ENCODE results near the gene NFATC2.

Gene NFATC2

DNA sequence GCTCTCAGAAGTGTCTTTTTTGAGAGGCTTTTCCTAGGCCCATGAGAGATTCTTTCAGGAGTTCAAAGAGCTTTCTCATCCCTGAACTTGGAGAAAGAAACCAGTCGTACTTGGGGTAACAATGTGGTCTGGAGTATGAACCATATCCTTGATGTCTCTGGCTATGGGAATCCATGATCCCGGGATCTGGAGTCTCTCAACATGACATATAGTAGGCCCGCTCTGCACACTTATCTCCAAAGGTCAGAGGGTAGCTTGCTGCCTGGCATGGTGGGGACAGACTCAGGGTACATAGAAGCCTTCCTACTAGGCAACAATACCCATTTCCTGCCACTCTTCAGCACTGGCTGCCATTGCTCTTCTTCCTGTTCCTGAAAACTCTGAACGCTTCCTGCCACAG, 42.2 kb upstream of the NFATC2 start:
- TF ChIP-seq, protein P1, sequence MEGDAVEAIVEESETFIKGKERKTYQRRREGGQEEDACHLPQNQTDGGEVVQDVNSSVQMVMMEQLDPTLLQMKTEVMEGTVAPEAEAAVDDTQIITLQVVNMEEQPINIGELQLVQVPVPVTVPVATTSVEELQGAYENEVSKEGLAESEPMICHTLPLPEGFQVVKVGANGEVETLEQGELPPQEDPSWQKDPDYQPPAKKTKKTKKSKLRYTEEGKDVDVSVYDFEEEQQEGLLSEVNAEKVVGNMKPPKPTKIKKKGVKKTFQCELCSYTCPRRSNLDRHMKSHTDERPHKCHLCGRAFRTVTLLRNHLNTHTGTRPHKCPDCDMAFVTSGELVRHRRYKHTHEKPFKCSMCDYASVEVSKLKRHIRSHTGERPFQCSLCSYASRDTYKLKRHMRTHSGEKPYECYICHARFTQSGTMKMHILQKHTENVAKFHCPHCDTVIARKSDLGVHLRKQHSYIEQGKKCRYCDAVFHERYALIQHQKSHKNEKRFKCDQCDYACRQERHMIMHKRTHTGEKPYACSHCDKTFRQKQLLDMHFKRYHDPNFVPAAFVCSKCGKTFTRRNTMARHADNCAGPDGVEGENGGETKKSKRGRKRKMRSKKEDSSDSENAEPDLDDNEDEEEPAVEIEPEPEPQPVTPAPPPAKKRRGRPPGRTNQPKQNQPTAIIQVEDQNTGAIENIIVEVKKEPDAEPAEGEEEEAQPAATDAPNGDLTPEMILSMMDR (conservative IDR thresholded peaks at IDR 0.05; ENCODE audit: low read length), result no peak
- TF ChIP-seq EZH2phosphoT487 (IDR thresholded peaks at IDR 0.05; ENCODE audit: borderline replicate concordance), result no peak
- H3K4me1 ChIP-seq (ENCODE audit: insufficient read depth, low read length, poor library complexity, severe bottlenecking), result peaks cover 10% of the 10 kb centered on the region
- H3K36me3 ChIP-seq (ENCODE audit: insufficient read depth, low read length), result no peaks in the 10 kb centered on the region
- H3K27me3 ChIP-seq (ENCODE audit: insufficient read depth, low read length, poor library complexity, severe bottlenecking), result no peaks in the 10 kb centered on the region
- peak overlapping the region; percentile 21 for H3K4me2 ChIP-seq (ENCODE audit: low read depth, low read length, poor library complexity, severe bottlenecking)
- H3K9ac ChIP-seq (ENCODE audit: low read depth, low read length, poor library complexity, severe bottlenecking), result no peak overlapping the region
- H4K20me1 ChIP-seq (ENCODE audit: insufficient read depth, low read length, poor library complexity, severe bottlenecking), result no peaks in the 10 kb centered on the region
- H3K9me2 ChIP-seq (replicated peaks; ENCODE audit: low read depth, low read length), result no peaks in the 10 kb centered on the region
- H3F3A ChIP-seq (ENCODE audit: low read depth), result no peaks in the 10 kb centered on the region
- peak overlapping the region; percentile 59 for H2AFZ ChIP-seq (ENCODE audit: low read length)
- H3K79me2 ChIP-seq (ENCODE audit: insufficient read depth, low read length), result no peaks in the 10 kb centered on the region
- no peaks in the 10 kb centered on the region for H3K9me3 ChIP-seq (ENCODE audit: insufficient read depth, low read depth, low read length)
- peak overlapping the region; percentile 8 for H3K4me3 ChIP-seq (ENCODE audit: low read length, poor library complexity, severe bottlenecking)

DNA sequence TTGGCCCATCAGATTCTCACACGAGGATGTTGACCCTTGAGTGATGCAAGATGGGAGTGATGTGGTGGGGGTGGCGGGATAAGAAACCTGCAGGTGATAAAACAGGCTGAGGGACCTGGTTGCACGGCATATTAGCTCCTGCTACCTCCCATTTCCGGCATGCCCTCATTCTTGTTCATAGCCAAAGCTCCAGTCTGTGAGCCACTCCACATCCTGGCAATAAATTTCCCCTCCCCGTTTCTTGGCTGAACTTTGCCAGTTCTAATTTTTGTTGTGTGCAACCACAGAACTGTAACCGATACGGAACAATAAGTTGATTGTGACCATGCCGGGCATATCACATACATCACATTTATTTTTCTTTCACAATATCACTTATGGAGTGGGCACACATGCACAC, 41.6 kb upstream of the NFATC2 start:
- H3K27me3 ChIP-seq (ENCODE audit: insufficient read depth, low read length, poor library complexity, severe bottlenecking), result no peaks in the 10 kb centered on the region
- no peaks in the 10 kb centered on the region for H3F3A ChIP-seq (ENCODE audit: low read depth)
- H3K9me3 ChIP-seq (ENCODE audit: insufficient read depth, low read depth, low read length), result no peaks in the 10 kb centered on the region
- no peak overlapping the region for H3K4me3 ChIP-seq (ENCODE audit: low read length, poor library complexity, severe bottlenecking)
- peaks cover 10% of the 10 kb centered on the region for H3K4me1 ChIP-seq (ENCODE audit: insufficient read depth, low read length, poor library complexity, severe bottlenecking)
- H4K20me1 ChIP-seq (ENCODE audit: insufficient read depth, low read length, poor library complexity, severe bottlenecking), result no peaks in the 10 kb centered on the region
- no peak for TF ChIP-seq EZH2phosphoT487 (IDR thresholded peaks at IDR 0.05; ENCODE audit: borderline replicate concordance)
- TF ChIP-seq, protein P1 (conservative IDR thresholded peaks at IDR 0.05; ENCODE audit: low read length), result no peak
- no peak overlapping the region for H2AFZ ChIP-seq (ENCODE audit: low read length)
- no peaks in the 10 kb centered on the region for H3K9me2 ChIP-seq (replicated peaks; ENCODE audit: low read depth, low read length)
- no peaks in the 10 kb centered on the region for H3K36me3 ChIP-seq (ENCODE audit: insufficient read depth, low read length)
- no peak overlapping the region for H3K9ac ChIP-seq (ENCODE audit: low read depth, low read length, poor library complexity, severe bottlenecking)
- no peaks in the 10 kb centered on the region for H3K79me2 ChIP-seq (ENCODE audit: insufficient read depth, low read length)
- no peak overlapping the region for H3K4me2 ChIP-seq (ENCODE audit: low read depth, low read length, poor library complexity, severe bottlenecking)

DNA sequence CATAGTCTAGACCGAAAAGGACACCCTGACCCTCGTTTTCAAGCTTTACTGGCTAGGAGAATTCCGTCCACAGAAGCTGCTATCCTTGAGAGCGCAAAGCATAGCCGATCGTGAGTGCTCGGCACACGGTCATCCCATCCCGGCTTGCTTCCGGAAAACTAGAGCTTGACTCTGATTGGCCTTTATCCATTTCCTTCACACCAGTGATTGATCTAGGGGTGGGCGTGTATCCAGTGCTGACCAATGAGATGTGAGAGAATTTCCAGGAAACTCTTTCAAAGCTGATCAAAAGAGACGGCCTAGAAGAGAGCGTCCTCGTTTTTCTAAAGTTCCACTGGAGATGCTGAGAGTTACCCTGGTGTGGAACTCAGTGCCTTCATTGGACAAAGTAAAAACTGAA, 41.0 kb upstream of the NFATC2 start:
- TF ChIP-seq EZH2phosphoT487 (IDR thresholded peaks at IDR 0.05; ENCODE audit: borderline replicate concordance), result no peak
- TF ChIP-seq, protein P1 (conservative IDR thresholded peaks at IDR 0.05; ENCODE audit: low read length), result no peak
- Histone ChIP-seq H3K27me3 (ENCODE audit: insufficient read depth, low read length, poor library complexity, severe bottlenecking) (no peaks in the 10 kb centered on the region), H2AFZ (ENCODE audit: low read length) (no peak overlapping the region)

More for the DNA sequence above, 41.0 kb upstream of the NFATC2 start:
- H4K20me1 ChIP-seq (ENCODE audit: insufficient read depth, low read length, poor library complexity, severe bottlenecking), result no peaks in the 10 kb centered on the region
- H3K79me2 ChIP-seq (ENCODE audit: insufficient read depth, low read length), result no peaks in the 10 kb centered on the region
- no peaks in the 10 kb centered on the region for H3K36me3 ChIP-seq (ENCODE audit: insufficient read depth, low read length)
- H3K4me1 ChIP-seq (ENCODE audit: insufficient read depth, low read length, poor library complexity, severe bottlenecking), result peaks cover 10% of the 10 kb centered on the region
- H3F3A ChIP-seq (ENCODE audit: low read depth), result no peaks in the 10 kb centered on the region
- H3K4me2 ChIP-seq (ENCODE audit: low read depth, low read length, poor library complexity, severe bottlenecking), result no peak overlapping the region
- H3K9me3 ChIP-seq (ENCODE audit: insufficient read depth, low read depth, low read length), result no peaks in the 10 kb centered on the region
- H3K9me2 ChIP-seq (replicated peaks; ENCODE audit: low read depth, low read length), result no peaks in the 10 kb centered on the region
- H3K4me3 ChIP-seq (ENCODE audit: low read length, poor library complexity, severe bottlenecking), result no peak overlapping the region
- H3K9ac ChIP-seq (ENCODE audit: low read depth, low read length, poor library complexity, severe bottlenecking), result no peak overlapping the region
